NCI-H774 (cell line): Measurements from ENCODE around the gene PTK6.
"Not testable (repeated sequence)": the region's sequence is repeated elsewhere in the genome, so short reads cannot be mapped to it uniquely, and the experiment has no call there.

Source experiments
- DNase-seq: peaks from one replicate; lab custom pipeline; 2025; lab: John Stamatoyannopoulos, UW

The PTK6 gene

DNA sequence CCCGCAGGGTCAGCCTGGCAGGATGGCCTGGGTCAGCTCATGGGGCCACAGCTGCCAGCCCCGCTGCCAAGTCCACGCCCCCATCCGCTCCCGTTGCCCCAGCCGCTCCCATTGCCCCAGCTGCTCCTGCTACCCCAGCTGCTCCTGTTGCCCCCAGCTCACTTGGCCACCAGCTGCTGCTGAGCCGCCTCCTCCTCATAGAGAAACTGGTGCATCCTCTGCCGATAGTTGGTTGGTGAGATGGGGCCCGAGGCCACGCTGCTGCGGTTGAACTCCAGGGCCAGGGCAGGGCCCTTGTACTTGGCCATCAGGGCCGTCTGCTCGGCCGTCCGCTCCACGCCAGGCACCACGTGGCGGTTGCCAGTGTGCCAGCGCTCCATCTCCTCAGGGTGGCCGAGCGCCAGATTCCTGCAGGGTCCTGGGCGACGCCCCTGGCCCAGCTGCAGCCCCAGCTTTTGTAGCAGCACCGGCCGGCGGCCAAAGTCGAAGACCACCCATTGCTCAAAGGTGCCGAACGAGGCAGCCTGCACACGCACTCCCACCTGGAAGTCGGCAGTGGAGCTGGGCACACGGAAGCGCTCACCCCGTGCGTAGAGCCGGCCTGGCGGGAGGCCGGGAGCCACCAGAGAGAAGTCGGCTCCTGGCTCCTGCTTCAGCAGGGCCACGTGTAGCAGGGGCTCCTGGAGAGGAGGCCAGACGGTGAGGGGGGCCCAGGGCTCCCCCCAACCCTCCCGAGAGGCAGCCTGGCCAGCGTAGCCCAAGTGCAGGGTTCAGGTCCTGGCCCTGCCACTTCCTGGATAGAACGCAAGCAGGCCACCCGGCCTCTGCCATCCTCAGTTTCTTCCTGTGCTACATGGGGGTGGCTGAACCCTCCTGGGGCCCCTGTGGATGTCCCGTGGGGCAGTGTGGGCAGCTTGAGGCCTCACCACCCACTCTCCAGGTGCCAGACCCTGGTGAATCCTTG lies 32.1 kb upstream of the PTK6 start:
- no peak for DNase-seq

GRCh38 chr20:63568170-63568981 lies 31.2 kb upstream of the PTK6 start:
- DNase-seq = no peak

GRCh38 chr20:63567386-63568169 lies 30.4 kb upstream of the PTK6 start:
- no peak for DNase-seq

GRCh38 chr20:63567136-63567385 lies 29.9 kb upstream of the PTK6 start:
- DNase-seq = no peak

DNA sequence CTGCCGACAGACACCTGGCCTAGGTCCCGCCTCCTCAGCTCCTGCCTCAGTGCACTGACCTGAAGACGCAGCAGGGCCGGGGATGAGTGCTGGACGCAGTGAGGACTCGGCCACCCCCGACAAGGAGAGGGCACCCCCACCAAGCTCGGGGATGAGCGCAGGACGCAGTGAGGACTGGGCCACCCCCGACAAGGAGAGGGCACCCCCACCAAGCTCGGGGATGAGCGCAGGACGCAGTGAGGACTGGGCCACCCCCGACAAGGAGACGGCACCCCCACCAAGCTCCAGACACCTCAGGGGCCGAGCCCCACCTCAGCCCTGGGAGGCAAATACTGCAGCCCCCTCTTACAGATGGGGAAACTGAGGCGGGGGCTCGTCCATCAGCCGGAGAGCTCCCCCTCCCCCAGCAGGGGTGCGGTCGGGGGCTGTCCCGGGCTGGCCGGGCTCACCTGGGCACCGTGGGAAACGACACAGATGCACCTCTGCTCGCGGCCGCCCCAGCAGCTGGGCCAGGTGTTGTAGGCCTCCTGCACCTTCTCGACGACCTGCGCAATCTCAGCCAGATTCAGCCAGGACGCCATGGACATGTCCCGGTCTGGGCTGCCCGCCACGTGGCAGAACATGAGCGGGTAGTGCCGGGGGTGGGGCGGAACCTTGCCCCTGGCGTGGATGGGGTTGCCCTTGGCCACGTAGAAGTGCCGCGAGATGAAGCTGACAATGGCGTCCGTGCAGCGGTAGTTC lies 29.4 kb upstream of the PTK6 start:
- no peak for DNase-seq

- no peak for DNase-seq
Observed at GRCh38 chr20:63565699-63566335, 28.6 kb upstream of the PTK6 start.

DNA sequence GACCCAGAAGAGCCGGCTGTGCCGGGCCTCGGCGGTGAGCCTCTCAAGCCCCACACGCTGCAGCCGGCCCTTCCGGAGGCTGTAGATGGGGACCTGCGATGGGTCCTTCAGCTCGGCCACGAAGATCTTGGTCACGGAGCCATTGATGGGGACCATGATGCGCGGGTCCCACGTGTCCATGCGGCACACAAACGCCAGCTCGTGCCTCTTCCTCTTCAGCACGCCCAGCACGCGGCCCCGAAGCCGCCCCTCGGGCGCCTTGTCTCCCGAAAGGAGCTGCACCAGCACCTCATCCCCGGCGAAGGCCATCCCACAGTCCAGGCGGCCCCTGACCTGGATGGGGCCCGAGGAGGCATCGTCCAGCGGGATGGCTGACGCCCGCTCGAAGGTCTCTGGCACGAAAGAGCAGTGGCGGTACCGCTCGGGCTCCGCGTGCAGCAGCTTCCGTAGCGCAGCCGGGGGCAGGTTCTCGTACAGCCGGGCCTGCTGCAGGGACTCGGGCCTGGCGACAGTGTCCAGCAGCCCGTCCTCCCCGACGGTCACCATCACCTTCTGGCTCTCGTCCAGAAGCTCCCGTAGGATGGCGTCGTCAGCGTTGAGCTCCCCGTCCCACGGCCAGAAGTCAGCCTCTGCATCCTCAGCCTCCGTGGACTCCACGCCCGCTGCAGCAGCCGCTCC lies 28.0 kb upstream of the PTK6 start:
- DNase-seq = no peak

DNA sequence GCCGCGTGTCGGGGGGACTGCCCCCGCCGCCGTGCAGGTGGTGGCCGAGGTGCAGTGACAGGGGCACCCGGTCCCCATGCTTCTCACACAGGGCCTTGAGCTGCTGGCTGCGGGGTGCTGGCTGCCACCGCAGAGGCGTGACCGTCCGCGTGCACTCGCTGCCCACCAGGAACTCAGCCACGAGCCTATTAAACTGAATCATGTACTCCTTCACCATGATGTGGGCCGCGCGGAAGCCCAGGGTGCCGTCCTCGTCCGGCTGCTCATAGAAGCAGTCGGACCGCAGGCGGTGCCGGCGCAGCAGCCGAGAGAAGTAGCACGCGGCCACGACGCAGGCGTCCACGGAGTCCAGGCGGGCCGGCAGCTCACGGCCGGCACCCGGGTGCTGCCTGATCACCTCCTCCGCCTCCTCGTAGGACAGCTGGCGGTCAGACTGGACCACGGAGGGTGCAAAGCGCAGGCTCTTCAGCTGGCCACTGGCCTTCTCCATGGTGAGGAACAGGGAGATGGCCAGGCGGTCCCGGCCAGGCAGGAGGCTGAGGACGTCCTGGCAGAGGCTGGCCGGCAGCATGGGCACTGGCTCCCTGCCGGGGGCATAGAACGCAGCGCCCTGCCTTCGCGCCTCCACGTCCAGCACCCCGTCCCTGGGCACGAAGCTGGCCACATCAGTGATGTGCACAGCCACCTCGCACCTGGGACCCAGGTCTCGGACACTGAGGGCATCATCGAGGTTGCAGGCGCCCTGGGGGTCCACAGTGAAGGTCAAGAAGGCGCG lies 27.0 kb upstream of the PTK6 start:
- no peak for DNase-seq

DNA sequence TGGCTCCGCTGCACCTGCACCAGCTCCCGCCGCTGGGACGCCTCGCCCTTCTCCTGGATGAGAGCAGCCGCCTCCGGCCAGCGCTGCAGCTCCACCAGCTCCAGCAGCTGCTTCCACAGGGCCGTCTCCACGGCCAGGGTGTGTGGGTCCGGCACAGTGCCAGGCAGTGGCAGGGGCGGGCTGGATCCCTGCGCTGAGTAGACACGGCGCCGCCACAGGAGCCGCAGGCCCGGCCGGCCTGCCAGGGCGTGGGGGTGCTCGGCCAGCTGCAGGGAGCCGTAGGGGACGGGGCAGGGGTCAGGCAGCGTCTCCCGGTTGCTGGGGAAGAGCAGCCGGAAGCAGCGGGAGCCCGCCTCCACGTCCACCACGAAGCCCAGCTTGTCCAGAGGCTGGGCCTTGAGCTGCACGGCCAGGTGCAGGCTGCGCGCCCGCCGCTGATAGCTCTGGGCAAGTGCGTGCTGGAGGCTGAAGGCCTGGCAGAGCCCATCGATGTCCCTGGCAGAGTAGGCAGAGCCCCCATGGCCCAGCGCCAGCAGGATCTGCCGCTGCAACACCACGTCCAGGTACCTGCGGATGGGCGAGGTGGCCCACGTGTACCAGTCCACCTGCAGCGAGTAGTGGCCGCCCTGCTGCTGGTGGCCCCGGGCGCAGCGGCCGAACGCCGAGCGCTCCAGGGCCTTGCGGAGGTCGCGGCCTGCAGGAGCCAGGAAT lies 26.2 kb upstream of the PTK6 start:
- DNase-seq = no peak

GRCh38 chr20:63562461-63563224 lies 25.5 kb upstream of the PTK6 start:
- DNase-seq = no peak

GRCh38 chr20:63561624-63562396 lies 24.6 kb upstream of the PTK6 start:
- no peak for DNase-seq

GRCh38 chr20:63560856-63561609 lies 23.9 kb upstream of the PTK6 start:
- no peak for DNase-seq

- DNase-seq = no peak
Observed at GRCh38 chr20:63560333-63560805, 23.2 kb upstream of the PTK6 start.

GRCh38 chr20:63559485-63560332 lies 22.5 kb upstream of the PTK6 start:
- not testable (repeated sequence) for DNase-seq

- no peak for DNase-seq
Observed at GRCh38 chr20:63558804-63559484, 21.8 kb upstream of the PTK6 start.
